PC-3 (cell line): ENCODE measurements around the gene PPFIBP2. TPM values are rescaled to one million over a fixed set of nuclear protein-coding genes. Genes with fewer than 3 reads are reported as not detected.

Experiments
- ATAC-seq: fragments of 200-7000 bp; cut with Tn5 transposase; 2 replicates; pipeline ENCODE4 v1.9.1; 2020; ENCODE audit warnings: mild to moderate bottlenecking, moderate library complexity
- BruUV-seq: library from RNA; stranded (reverse); fragments of 400-500 nt; replicated peaks from 2 replicates; lab custom pipeline; 2021; lab: Mats Ljungman, UMichigan
- CTCF ChIA-PET: fragments of 300-600 bp; sonication (Branson Sonifier 250); formaldehyde crosslinking; loops from one replicate; lab custom pipeline; 2022; ENCODE audit warnings: antibody characterized with exemption; lab: Charles Lee
- POLR2A ChIA-PET: fragments of 300-600 bp; sonication (Branson Sonifier 250); formaldehyde crosslinking; loops from one replicate; lab custom pipeline; 2022; ENCODE audit warnings: antibody characterized with exemption; ENCODE audit not compliant: unreplicated experiment; lab: Charles Lee
- DNase-seq: peaks from one replicate; pipeline ENCODE4 v3.0.0-alpha.2; 2015
- H2AFZ ChIP-seq: fragments of 300-600 bp; sonication (generic); 2 replicates; pipeline ENCODE4 v1.6.0; 2016; ENCODE audit warnings: antibody characterized with exemption, low read length
- H3F3A ChIP-seq: fragments of 300-600 bp; sonication (generic); one replicate; pipeline ENCODE4 v1.6.0; 2017; ENCODE audit warnings: antibody characterized with exemption, low read length, control low read depth, mild to moderate bottlenecking; ENCODE audit not compliant: unreplicated experiment
- H3K27ac ChIP-seq: fragments of 300-600 bp; sonication (generic); 2 replicates; pipeline ENCODE4 v1.5.1; 2016; ENCODE audit warnings: mild to moderate bottlenecking, low read length
- H3K27me3 ChIP-seq: fragments of 300-600 bp; sonication (generic); 2 replicates; pipeline ENCODE4 v1.6.1; 2016; ENCODE audit warnings: low read length, mixed read lengths
- H3K36me3 ChIP-seq: fragments of 300-600 bp; sonication (generic); 2 replicates; pipeline ENCODE4 v1.6.1; 2016; ENCODE audit warnings: low read depth, mixed run types, low read length, mixed read lengths
- H3K4me1 ChIP-seq: fragments of 300-600 bp; sonication (generic); 2 replicates; pipeline ENCODE4 v1.5.1; 2016; ENCODE audit warnings: low read length; ENCODE audit not compliant: insufficient read depth
- H3K4me2 ChIP-seq: fragments of 300-600 bp; sonication (generic); 2 replicates; pipeline ENCODE4 v1.6.0; 2016; ENCODE audit warnings: low read length
- H3K4me3 ChIP-seq: fragments of 300-600 bp; sonication (generic); 2 replicates; pipeline ENCODE4 v1.5.1; 2016; ENCODE audit warnings: mild to moderate bottlenecking, low read length, mixed read lengths
- H3K79me2 ChIP-seq: fragments of 300-600 bp; sonication (generic); 2 replicates; pipeline ENCODE4 v1.6.1; 2017; ENCODE audit warnings: low read length, mixed read lengths
- H3K9ac ChIP-seq: fragments of 300-600 bp; sonication (generic); 2 replicates; pipeline ENCODE4 v1.6.0; 2016; ENCODE audit warnings: mild to moderate bottlenecking, low read length
- H3K9me2 ChIP-seq: fragments of 300-600 bp; sonication (generic); replicated peaks from 2 replicates; pipeline ENCODE4 v1.6.1; 2016; ENCODE audit warnings: mixed run types, low read length, mixed read lengths
- H3K9me3 ChIP-seq: fragments of 300-600 bp; sonication (generic); 2 replicates; pipeline ENCODE4 v1.6.1; 2016; ENCODE audit warnings: low read length, mixed read lengths
- H4K20me1 ChIP-seq: fragments of 300-600 bp; sonication (generic); 2 replicates; pipeline ENCODE4 v1.6.1; 2016; ENCODE audit warnings: low read length, mixed read lengths
- CTCF ChIP-seq: fragments of 300-600 bp; sonication (generic); conservative IDR thresholded peaks from 2 replicates; pipeline ENCODE4 v1.5.1; 2017; ENCODE audit warnings: antibody characterized with exemption, low read depth, mild to moderate bottlenecking, low read length
- EZH2 ChIP-seq: fragments of 300-600 bp; sonication (generic); IDR thresholded peaks from one replicate; pipeline ENCODE4 v1.6.1; 2017; ENCODE audit warnings: antibody characterized with exemption, mild to moderate bottlenecking, low read length; ENCODE audit not compliant: unreplicated experiment
- EZH2phosphoT487 ChIP-seq: fragments of 300-600 bp; sonication (generic); IDR thresholded peaks from 2 replicates; pipeline ENCODE4 v1.6.1; 2018; ENCODE audit warnings: mild to moderate bottlenecking, antibody characterized with exemption, low read length, borderline replicate concordance
- intact Hi-C: fragments of 100-400 bp; cut with micrococcal nuclease; formaldehyde crosslinking; loops from 2 replicates; pipeline ENCODE4 v1.9.0; 2023
- total RNA-seq: library from RNA; depleted of rRNA; stranded (reverse); fragments of >200 nt; gene quantifications from 2 replicates; pipeline ENCODE4 v1.2.3, GENCODE V29; 2014

Gene PPFIBP2
- total RNA-seq, 1 experiment from 2014 or later: 3.2 TPM

GRCh38 chr11:7577291-7578190 is 63.7 kb downstream of the PPFIBP2 start:
- peak overlapping the region; percentile 38 for H3K4me2 ChIP-seq
- H3K27ac ChIP-seq: no peak overlapping the region
- no peaks in the 10 kb centered on the region for H3K9me2 ChIP-seq
- H2AFZ ChIP-seq: peak overlapping the region; percentile 63
- H3K79me2 ChIP-seq: no peaks in the 10 kb centered on the region
- CTCF ChIA-PET: no interaction called here
- TF ChIP-seq EZH2phosphoT487: no peak
- no peak for TF ChIP-seq CTCF
- TF ChIP-seq EZH2: no peak
- no peak overlapping the region; the same call in 1 of the 2 replicates for H3K4me3 ChIP-seq
- POLR2A ChIA-PET: no interaction called here
- H3K9me3 ChIP-seq: no peaks in the 10 kb centered on the region
- H3K27me3 ChIP-seq: no peaks in the 10 kb centered on the region
- intact Hi-C loops: loop anchor here (10.0 kb wide), 1 partner anchor 433 kb away; no protein-coding TSS in a partner anchor
- DNase-seq (peak; percentile 48), ATAC-seq (no peak)
- no peaks in the 10 kb centered on the region for H3F3A ChIP-seq
- H4K20me1 ChIP-seq: no peaks in the 10 kb centered on the region
- no peak overlapping the region for H3K9ac ChIP-seq
- H3K36me3 ChIP-seq: no peaks in the 10 kb centered on the region
- H3K4me1 ChIP-seq: peaks cover 32% of the 10 kb centered on the region
- BruUV-seq: no TSS peak

GRCh38 chr11:7578276-7578955 is 64.6 kb downstream of the PPFIBP2 start:
- no peak overlapping the region for H3K9ac ChIP-seq
- H3K4me3 ChIP-seq: no peak overlapping the region; the same call in 1 of the 2 replicates
- no peaks in the 10 kb centered on the region for H3K9me2 ChIP-seq
- H2AFZ ChIP-seq: peak overlapping the region; percentile 63
- intact Hi-C loops: loop anchor here (10.0 kb wide), 1 partner anchor 434 kb away; no protein-coding TSS in a partner anchor
- ATAC-seq: no peak
- H3K27me3 ChIP-seq: no peaks in the 10 kb centered on the region
- no peaks in the 10 kb centered on the region for H4K20me1 ChIP-seq
- H3K79me2 ChIP-seq: no peaks in the 10 kb centered on the region
- H3K9me3 ChIP-seq: no peaks in the 10 kb centered on the region
- peak overlapping the region; percentile 38 for H3K4me2 ChIP-seq
- DNase-seq: no peak
- no TSS peak for BruUV-seq
- H3F3A ChIP-seq: no peaks in the 10 kb centered on the region
- H3K4me1 ChIP-seq: peaks cover 29% of the 10 kb centered on the region
- TF ChIP-seq CTCF (no peak), EZH2 (no peak), EZH2phosphoT487 (no peak)
- no peaks in the 10 kb centered on the region for H3K36me3 ChIP-seq
- ChIA-PET POLR2A (no interaction called here), CTCF (no interaction called here)
- H3K27ac ChIP-seq: no peak overlapping the region
